NCI-H1417 treated with DMSO at 0.1 percent for 48 hours (cell line): ENCODE data around the gene CMTM1.

Experiments
- DNase-seq: peaks from one replicate; lab custom pipeline; 2025; lab: John Stamatoyannopoulos, UW

CMTM1 gene

GRCh38 chr16:66566051-66566901 is at the start of gene CMTM1:
Gene CMTM1 (plus strand): TSS chr16:66566439. CDS start chr16:66566514, 75 bp downstream.
- DNase-seq: no peak

- no peak for DNase-seq
These were observed 49.8 kb upstream of the CMTM1 start for GRCh38 chr16:66516509-66516807.

GRCh38 chr16:66516808-66517585 is 49.2 kb upstream of the CMTM1 start:
- no peak for DNase-seq

- DNase-seq: no peak
These were observed 48.5 kb upstream of the CMTM1 start for GRCh38 chr16:66517586-66518263.

- DNase-seq: no peak
These were observed 46.5 kb upstream of the CMTM1 start for GRCh38 chr16:66519482-66520373.

- DNase-seq: no peak
These were observed 45.7 kb upstream of the CMTM1 start for GRCh38 chr16:66520406-66521170.

GRCh38 chr16:66521252-66521713 is 45.0 kb upstream of the CMTM1 start:
- DNase-seq: no peak

- DNase-seq: no peak
These were observed 44.1 kb upstream of the CMTM1 start for GRCh38 chr16:66521951-66522771.

- DNase-seq: no peak
These were observed 43.2 kb upstream of the CMTM1 start for GRCh38 chr16:66522816-66523590.

GRCh38 chr16:66523861-66524354 is 42.3 kb upstream of the CMTM1 start:
- no peak for DNase-seq

- no peak for DNase-seq
These were observed 41.6 kb upstream of the CMTM1 start for GRCh38 chr16:66524601-66525164.

- DNase-seq: no peak
These were observed 40.7 kb upstream of the CMTM1 start for GRCh38 chr16:66525396-66526180.

GRCh38 chr16:66528294-66528693 is 37.9 kb upstream of the CMTM1 start:
- DNase-seq: no peak

GRCh38 chr16:66529475-66529874 is 36.8 kb upstream of the CMTM1 start:
- no peak for DNase-seq

GRCh38 chr16:66534376-66534799 is 31.9 kb upstream of the CMTM1 start:
- DNase-seq: no peak

GRCh38 chr16:66536525-66536924 is 29.7 kb upstream of the CMTM1 start:
- DNase-seq: no peak

- no peak for DNase-seq
These were observed 29.0 kb upstream of the CMTM1 start for GRCh38 chr16:66537236-66537635.

GRCh38 chr16:66538910-66539309 is 27.3 kb upstream of the CMTM1 start:
- DNase-seq: no peak
